ENCODE data around the gene GPR39.

- TF ChIP-seq EZH2 (IDR thresholded peaks at IDR 0.05; ENCODE audit: low read depth) (no peak), CTCF (conservative IDR thresholded peaks at IDR 0.05) (no peak)
These were observed 145.6 kb downstream of the GPR39 start for GRCh38 chr2:132562245-132562644.
